ENCODE measurements around the gene PIP4P1.

PIP4P1 gene

GRCh38 chr14:20435582-20436362, 25.5 kb downstream of the PIP4P1 start, which contains the start of gene KLHL33:
KLHL33 (minus strand) TSS chr14:20436166; CDS start chr14:20435811, 355 bp downstream.
- DNase-seq (ENCODE audit: insufficient read length, low spot score) (no peak), FAIRE-seq (no peak)
- TF ChIP-seq CTCF (IDR thresholded peaks at IDR 0.05; ENCODE audit: insufficient read depth, missing control alignments) = no peak

- TF ChIP-seq CTCF (IDR thresholded peaks at IDR 0.05; ENCODE audit: insufficient read depth, missing control alignments) = no peak
- FAIRE-seq = no peak
- DNase-seq (ENCODE audit: insufficient read length, low spot score) = no peak
Measured at GRCh38 chr14:20434701-20435581, 26.3 kb downstream of the PIP4P1 start.

- TF ChIP-seq CTCF (IDR thresholded peaks at IDR 0.05; ENCODE audit: insufficient read depth, missing control alignments) = no peak
- DNase-seq (ENCODE audit: insufficient read length, low spot score) (no peak), FAIRE-seq (no peak)
Measured at GRCh38 chr14:20429801-20430669, 31.2 kb downstream of the PIP4P1 start.

DNA sequence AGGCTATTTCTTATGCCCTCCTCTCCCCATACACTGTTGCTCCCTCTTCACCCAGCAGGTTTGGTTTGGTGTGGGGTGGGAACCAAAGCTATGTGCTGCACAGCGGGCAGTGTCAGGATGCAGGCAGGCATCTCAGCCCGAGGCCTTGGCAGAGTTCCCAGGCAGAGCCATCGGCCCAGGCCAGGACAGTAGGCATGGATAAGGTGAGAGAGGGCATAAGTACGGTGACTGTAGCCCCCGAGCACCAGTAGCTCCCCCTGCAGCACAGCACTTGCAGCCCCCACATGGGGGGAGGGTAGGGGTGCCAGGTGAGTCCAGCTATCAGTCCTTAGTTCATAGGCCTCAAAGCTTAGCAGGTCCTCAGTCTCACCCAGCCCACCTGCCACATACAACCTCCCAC, 32.4 kb downstream of the PIP4P1 start:
- TF ChIP-seq CTCF (IDR thresholded peaks at IDR 0.05; ENCODE audit: insufficient read depth, missing control alignments) = no peak
- no peak for FAIRE-seq
- no peak for DNase-seq (ENCODE audit: insufficient read length, low spot score)

GRCh38 chr14:20428010-20428365, 33.2 kb downstream of the PIP4P1 start:
- FAIRE-seq (no peak), DNase-seq (ENCODE audit: insufficient read length, low spot score) (no peak)

More at GRCh38 chr14:20428010-20428365, 33.2 kb downstream of the PIP4P1 start:
- no peak for TF ChIP-seq CTCF (IDR thresholded peaks at IDR 0.05; ENCODE audit: insufficient read depth, missing control alignments)
